GM18909 (cell line): ENCODE measurements around the gene RIMS3.
A peak's percentile ranks its signal among the peaks of the same experiment; 100 is the strongest.
"Not testable (repeated sequence)": the region's sequence is repeated elsewhere in the genome, so short reads cannot be mapped to it uniquely, and the experiment has no call there.

Source experiments
- ATAC-seq: cut with Tn5 transposase; IDR thresholded peaks from one replicate; pipeline ENCODE4 v1.9.1; 2021; ENCODE audit warnings: mild to moderate bottlenecking; ENCODE audit not compliant: unreplicated experiment, poor library complexity

Gene RIMS3

DNA sequence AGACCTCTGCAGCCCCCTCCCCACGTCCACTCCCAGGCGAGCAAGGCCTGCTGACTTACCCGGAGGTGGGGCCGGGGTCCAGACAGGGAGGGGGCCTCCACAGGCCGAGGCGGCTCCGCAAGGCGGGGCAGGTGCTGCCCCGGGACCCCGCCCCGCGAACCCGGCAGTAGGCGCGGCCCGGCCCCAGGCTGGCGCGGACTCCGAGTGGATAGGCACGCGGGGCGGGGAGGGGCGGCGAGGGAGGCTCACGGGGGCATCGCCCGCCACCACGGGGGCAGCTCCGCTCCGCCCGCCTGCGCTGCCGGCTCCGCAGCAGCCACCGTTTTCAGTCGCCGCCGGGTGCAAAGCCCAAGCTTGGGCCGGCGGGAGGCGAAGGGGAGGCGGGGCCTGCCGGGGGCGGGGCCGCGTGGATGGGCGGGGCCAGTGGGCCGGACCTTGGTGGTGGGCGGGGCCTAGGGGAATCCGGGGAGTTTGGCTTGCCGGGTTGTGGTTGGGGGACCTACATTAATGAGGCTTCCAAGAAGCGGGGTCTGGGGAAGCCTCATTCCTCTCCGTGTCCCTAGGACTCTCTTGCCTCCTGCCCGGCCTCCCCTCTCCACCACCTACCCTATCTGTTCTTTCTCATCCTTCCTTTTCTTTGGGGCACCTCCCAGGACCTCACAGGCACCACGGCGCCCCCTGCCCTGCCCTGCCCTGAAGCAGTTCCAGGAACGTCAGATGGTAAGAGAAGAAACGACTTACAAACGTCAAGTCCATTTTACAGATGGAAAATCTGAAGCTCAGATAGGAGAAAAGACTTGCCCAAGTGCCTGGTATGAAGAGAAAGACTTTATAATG lies at the start of gene RIMS3:
RIMS3 (minus strand) TSS at position 348 of the 837 bp plus-strand sequence. CDS start 23,757 bp downstream, outside the sequence.
- ATAC-seq, result peak; percentile 65

DNA sequence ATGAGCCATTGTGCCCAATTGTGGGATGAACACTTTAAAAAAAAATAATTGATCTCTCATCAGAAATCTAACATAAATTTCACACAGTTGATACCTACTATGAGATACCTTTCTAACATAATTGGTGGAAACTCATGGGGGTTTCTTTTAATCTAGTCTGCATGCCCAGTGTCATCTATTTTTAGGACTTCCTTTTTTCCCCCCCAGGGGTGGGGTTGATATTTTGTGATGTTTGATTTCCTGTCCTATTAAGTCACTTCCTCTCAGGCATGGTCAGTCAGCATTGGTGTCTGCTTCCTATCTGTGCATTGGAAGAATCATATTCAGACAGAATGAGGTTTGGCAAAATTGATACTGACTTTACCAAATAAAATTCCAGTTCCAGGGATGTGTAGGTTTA lies 47.5 kb upstream of the RIMS3 start:
- no peak for ATAC-seq

DNA sequence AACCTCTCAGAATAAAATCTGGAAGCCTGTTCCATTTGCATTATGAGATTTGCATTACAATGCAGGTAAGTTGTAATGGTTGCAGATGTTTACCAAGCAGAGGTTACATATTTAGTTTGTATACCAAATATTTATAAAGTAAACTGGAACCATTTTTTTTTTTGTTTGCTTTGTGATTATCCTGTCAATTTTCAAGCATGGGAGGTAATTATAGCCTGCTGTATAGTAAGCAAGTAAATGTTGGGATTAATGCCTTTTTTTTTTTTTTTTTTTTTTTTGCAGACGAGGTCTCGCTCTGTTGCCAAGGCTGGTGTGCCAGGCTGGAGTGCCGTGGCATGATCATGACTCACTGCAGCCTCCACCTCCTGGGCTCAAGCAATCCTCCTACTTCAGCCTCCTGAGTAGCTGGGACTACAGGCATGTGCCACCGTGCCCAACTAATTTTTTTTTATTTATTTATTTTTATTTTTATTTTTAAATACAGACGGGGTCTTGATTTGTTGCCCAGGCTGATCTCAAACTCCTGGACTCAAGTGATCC lies 47.0 kb upstream of the RIMS3 start:
- no peak for ATAC-seq

DNA sequence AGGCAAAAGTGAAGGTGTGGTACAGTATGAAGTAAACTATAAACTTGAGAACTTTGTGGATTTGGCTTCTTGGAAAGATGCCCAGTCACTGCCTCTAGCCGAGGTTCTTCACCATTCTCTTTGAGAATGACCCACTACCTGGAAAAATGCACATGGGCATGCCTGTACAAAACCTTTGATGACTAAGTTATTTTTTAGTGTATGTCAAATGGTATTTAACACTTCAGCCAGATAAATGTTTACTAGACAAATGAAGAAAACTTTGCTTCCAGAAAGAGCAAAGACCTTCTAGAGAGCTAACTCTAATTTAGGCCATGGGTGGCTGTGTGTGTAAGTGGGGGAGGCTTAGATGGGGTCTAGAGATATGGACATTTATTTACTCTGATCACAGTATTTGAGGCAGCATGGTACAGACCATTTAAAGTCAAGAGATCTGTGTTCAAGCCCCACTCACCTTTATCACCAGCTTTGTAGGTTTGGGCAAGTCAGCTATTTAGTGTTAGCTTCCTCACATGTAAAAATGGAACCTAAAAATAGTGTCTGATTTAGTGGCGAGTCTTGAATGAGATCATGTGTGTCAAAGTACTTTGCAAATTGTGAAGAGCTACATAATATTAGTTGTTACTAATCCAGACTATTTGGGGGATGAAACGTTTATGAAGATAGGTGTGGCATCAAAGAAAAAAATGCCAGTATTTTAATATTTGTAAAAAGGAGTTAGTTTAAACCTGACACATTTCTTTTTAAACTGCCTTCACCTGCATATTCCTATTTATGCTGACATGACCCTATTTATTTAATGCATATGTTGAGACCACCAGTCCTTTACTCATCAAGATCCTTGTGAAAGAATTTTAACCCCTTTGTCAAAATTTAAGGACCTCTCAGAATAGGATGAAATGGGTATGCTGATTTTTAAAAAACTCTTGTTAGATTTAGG lies 46.3 kb upstream of the RIMS3 start:
- no peak for ATAC-seq

DNA sequence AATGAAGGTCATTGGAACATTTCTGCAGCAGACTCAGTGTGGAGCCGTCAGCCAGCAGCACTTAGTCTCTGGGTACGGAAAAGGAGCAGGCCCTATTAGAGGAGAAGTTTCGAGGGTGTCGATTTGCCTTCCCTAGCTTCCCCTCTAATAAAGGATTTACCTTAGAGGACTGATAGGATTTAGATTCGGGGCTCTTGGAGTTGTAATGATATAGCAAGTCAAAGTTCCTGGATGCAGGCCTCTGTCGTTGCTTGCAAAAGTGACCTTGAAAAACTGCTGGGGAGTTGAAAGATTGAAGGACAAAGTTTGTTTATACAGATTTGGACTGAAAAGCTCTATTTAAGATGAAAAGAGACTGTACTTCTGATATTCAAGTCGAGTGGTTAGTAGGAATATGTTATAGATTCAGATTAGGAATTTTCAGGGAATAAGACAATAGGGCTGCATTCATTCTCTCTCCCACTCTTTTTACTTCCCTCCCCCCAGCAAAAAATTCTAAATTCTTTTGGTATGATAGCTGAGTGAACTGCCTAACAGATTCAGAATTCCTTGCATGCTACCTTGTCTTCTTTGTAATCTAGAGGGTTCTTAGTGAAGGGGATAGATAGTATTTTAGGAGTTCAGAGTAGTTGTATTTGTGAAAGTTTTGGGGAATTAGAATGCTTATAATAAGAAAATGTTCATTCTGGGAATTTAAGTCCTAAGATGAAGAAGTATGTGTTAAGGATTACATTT lies 45.3 kb upstream of the RIMS3 start:
- no peak for ATAC-seq

DNA sequence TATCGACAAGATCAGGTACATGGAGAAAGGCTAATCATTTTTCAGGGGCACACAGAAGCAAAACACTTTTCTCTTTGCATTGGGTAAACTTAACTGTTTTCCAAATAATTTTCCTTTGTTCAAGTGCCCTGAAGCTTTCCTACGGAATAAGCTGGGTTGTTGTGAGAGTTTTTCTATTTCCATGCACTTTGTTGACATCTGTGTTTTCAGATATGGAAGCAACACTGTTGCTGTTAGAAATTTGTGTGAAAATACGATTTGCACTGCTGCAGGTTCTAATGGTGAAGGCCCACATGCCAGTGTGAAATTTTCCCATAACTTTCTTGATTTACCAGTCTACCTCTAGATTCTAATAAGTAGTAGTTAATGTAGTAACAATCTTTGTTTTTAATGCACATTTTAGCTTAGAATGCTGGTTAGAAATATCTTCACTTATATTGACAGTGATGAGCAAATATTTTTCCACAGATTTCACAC lies 44.4 kb upstream of the RIMS3 start:
- ATAC-seq, result no peak

DNA sequence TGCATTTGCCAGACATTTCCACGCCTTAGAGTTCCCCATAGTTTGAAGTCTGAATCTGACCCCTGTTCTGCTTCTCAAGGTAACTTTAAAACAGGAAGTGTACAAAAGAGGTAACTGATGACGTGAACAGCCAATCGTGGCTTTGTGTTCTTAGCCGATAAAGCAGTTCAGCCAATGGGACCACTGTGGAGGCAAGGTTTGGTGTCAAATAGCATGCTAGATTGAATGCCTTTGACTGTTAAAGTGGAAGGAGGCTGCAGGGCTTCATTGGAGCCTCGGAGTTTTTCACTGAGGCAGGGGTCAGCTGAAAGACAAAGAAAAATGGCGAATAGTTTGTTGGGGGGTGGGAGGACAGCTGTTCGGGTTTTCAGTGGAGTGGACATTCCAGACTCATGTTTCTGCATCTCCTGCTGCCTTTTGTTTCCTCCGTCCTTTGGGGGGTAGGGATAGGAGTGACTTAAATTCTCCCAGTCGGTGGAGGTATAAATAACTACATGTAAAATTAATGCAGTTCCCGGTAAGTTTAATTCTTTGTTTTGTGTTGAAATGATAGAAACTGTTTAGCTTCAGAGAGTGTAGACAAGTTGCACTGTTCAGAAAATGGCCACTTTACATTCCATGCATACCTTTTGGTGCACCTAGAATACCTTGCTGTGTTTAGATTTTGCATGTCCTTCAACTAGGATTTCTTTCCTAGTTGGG lies 43.8 kb upstream of the RIMS3 start:
- ATAC-seq, result peak; percentile 88

DNA sequence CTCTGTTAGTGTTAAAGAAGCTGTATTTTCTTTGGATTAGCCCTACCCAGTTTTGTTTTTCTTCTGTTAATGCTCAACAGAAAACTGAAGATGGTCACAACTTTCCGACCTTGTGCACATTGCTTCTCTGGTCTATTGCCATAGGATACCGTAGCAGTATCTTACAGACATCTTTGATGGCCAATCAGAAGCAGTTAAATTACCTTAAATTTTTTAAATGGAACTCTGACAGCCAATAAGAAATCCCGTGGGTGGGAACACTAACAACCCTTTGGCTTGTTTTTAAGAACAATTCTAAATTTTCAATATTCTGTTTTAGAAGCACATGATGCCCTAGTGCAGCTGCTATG lies 43.2 kb upstream of the RIMS3 start:
- ATAC-seq, result peak; percentile 66

DNA sequence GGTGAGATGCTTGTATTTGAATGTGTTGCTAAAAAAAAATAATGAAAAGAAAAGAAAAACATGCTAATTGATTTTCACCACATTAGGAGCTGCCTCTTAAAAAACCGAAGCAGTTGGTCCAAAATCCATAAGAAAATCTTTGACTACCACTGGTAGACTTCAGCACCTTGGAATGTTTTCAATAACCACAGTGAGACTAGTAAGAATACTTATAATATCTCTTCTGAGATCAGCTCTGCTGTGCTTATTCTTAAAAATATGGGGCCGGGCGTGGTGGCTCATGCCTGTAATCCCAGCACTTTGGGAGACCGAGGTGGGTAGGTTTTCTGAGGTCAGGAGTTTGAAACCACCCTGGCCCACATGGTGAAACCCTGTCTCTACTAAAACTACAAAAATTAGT lies 41.1 kb upstream of the RIMS3 start:
- no peak for ATAC-seq

DNA sequence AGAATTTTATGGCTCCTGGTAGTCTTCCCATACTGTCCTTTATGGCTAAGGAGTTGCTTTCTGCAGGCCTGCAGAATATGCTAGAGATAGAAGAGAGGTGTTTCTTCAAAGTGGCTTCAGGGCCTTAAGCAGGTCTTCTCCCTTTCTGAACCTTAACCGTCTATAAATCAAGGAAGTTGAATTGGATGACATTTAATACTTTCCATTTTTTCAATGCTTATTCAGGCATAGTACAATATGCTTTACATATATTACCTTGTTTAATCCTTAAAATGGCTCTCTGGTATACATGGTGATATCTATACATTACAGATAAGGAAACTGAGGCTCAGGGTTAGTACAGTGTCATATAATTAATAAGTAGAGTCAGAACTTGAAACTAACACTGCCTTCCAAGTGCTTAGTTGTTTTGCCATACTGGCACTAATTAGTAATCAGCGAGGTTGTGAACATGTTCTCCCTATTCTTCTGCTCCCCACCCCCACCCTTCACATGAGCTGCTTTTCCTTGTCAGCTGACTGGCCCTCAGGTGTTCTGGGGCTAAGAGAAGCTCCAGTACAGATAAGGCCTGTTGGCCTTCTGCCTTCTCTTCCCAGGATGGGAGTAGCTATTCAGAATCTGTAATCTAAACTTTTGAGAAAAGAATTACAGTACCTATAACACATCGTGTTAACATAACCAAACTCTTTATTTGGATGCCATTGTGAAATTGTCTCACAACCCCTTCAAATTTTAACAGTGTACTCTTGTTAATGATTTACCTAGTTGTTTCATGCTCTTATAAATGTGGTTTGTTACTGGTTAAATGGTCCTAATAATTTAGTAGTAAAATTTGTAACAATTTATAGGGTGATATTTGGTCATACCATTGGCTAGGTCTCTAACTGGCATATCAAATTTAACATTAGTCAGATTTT lies 39.6 kb upstream of the RIMS3 start:
- no peak for ATAC-seq

DNA sequence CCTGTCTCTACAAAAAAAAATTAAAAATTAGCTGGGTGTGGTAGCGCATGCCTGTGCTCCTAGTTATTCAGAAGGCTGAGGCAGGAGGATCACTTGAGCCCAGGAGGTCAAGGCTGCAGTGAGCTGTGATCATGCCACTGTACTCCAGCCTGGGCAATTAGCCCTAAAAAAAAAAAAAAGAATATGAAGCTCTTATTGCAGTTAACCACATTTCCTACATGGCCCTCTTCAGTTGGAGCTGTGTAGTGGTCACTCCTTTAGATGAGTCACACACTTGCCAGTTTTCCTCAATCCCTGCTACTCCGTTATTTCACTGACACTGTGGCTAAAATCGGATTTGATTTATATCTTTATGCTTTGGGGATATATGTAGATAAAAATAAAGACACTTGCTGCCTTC lies 37.8 kb upstream of the RIMS3 start:
- no peak for ATAC-seq

DNA sequence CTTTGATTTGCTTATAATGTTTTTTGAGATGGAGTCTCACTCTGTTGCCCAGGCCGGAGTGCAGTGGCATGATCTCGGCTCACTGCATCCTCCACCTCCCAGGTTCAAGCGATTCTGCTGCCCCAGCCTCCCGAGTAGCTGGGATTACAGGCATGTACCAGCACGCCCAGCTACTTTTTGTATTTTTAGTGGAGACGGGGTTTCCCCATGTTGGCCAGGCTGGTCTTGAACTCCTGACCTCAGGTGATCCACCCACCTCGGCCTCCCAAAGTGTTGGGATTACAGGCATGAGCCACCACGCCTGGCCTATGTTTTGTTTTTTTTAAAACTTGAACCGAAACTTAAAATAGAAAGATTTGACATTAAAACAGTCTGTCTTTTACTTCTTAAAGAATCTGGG lies 37.3 kb upstream of the RIMS3 start:
- ATAC-seq, result not testable (repeated sequence)

DNA sequence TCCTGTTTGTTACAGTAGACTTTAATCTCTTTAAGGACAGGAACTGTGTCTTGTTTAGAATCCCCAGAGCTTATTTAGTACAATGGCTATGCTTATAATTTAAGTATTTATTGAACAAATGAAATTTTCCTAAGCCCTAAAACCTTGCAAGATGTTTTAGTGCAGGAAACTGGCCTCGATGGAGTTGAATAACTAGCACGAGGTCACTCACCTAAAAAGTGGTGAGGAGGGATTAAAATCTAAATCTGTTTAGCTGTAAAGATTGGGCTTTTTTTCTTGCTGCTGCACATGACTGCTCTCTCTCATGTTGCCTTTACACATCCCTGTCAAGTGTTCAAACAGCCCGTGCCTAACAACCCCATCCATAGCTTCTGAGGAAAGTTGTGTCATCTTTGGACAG lies 36.2 kb upstream of the RIMS3 start:
- no peak for ATAC-seq

DNA sequence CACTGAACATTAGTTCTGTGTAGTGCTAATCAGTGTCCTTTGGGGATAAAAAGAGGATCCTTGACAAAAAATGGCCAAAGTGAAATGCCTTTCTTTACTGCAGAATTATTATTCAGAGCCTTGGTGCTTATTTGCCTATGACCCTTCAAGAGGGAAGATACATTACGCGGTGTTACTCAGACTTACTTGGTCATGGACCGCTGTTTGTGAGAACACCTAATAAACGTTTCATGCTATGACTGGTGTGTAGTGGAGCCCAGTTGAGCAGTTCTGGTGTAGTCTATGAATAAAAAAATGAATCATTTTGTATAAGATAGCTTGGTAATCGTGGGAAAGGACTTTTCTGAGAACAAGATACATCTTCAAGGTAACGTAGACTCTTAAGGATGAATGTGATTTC lies 34.3 kb upstream of the RIMS3 start:
- peak; percentile 80 for ATAC-seq

DNA sequence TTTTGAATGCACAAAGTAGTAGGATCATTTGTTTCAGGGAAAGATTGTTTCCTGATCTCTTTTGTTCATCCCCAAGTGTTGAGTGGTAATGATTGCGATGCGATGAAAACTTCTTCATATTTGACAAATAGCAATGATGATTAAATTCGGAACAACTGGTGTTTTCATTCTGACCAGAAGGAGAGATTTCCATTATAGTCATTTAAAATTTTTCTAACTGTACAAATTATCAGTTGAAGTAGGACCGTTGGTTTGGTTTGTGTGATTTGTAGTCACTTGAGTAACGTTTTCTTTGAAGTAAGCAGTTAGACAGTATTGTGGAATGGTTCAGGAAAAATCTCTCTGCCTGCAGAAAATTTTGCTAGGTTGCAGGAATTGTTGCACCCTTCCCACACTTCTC lies 32.0 kb upstream of the RIMS3 start:
- ATAC-seq, result no peak

DNA sequence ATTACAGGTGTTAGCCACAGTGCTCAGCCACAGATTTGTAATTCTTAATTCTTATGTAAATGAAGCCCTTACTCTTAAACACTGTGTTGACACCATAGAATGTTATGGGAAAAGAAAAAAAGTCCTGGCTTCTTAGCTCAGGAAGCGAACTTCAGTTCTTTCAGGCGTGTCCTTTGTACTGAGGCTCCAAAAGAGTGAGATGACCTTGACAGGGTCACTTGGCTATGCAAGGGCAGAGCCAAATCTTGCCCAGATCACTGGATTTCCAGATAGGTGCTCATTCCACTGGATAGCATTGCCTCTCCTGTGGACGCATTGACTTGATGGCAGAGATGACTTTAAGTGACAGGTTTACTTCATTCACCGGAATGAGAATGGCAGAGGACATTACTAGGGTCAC lies 30.8 kb upstream of the RIMS3 start:
- no peak for ATAC-seq

DNA sequence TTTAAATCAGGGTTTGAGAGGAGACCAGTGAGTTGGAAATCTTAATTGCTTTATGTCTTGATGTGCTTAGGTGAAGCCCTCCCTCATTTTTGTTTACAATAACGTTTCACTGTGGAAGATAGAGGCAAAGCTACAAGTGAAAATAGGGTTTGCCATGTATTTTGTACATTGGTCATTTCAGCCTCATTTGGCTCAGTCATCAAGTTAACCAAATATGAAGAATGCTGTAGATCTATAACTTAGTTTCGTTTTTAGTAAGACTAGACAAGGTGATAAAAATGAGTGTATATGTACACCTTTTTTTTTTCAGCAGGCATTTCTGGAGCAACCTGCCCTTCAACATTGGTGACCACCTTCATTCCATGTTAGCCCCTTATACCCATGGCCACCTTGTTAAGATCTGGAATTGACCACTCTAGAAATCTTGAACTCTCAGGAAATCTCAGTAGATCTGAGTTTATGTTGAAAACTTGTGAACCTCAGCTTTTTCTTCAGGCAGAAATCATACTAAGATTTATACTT lies 28.9 kb upstream of the RIMS3 start:
- ATAC-seq, result no peak

DNA sequence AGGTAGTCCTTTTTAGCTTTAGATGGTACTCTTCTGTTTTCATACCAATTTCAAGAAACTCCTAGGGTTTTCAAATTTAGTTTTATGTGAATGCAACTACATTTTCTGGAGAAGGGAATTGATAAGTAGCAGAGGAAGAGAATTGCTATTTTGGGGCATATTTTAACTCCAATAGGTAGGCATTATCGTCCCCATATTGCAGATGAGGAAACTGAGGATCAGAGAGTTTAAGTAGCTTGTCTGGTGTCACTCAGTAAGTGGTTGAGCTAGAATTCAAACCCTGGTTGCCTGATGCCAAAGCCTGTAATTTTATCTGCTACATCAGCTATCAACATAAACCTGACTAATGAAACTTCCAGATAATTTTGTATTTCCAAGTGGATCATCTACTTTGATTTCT lies 27.9 kb upstream of the RIMS3 start:
- ATAC-seq, result no peak
